HG03280 (cell line): ENCODE measurements around the gene RGSL1.

Source experiments
- ATAC-seq: cut with Tn5 transposase; IDR thresholded peaks from one replicate; pipeline ENCODE4 v1.9.1; 2021; ENCODE audit warnings: mild to moderate bottlenecking, moderate library complexity; ENCODE audit not compliant: unreplicated experiment

RGSL1 gene

GRCh38 chr1:182450087-182450486, at the start of gene RGSL1:
TSS of gene RGSL1 (plus strand) at chr1:182450146. CDS start at chr1:182450166, 20 bp downstream.
- ATAC-seq = no peak

- ATAC-seq = no peak
Observed at GRCh38 chr1:182400567-182400966, 49.4 kb upstream of the RGSL1 start, which contains the start of gene TEDDM1. TSS of gene TEDDM1 (minus strand) at chr1:182400667. CDS start at chr1:182400485, 182 bp downstream.

- ATAC-seq = no peak
Observed at GRCh38 chr1:182404781-182405180, 45.2 kb upstream of the RGSL1 start.

GRCh38 chr1:182405578-182405977, 44.4 kb upstream of the RGSL1 start:
- ATAC-seq = no peak

- ATAC-seq = no peak
Observed at GRCh38 chr1:182406012-182406411, 43.9 kb upstream of the RGSL1 start.

- ATAC-seq = no peak
Observed at GRCh38 chr1:182407724-182408123, 42.2 kb upstream of the RGSL1 start.

GRCh38 chr1:182408435-182409075, 41.4 kb upstream of the RGSL1 start:
- ATAC-seq = no peak

GRCh38 chr1:182410138-182410537, 39.8 kb upstream of the RGSL1 start:
- ATAC-seq = no peak

GRCh38 chr1:182410620-182411273, 39.2 kb upstream of the RGSL1 start:
- ATAC-seq = no peak

- no peak for ATAC-seq
Observed at GRCh38 chr1:182413486-182413885, 36.5 kb upstream of the RGSL1 start.

- no peak for ATAC-seq
Observed at GRCh38 chr1:182413969-182414368, 36.0 kb upstream of the RGSL1 start.

GRCh38 chr1:182415789-182416188, 34.2 kb upstream of the RGSL1 start:
- ATAC-seq = no peak

GRCh38 chr1:182426442-182427430, 23.2 kb upstream of the RGSL1 start:
- ATAC-seq = peak; percentile 67

- ATAC-seq = no peak
Observed at GRCh38 chr1:182428043-182428442, 21.9 kb upstream of the RGSL1 start.

GRCh38 chr1:182430263-182431068, 19.5 kb upstream of the RGSL1 start:
- ATAC-seq = peak; percentile 33

- ATAC-seq = no peak
Observed at GRCh38 chr1:182431278-182431677, 18.7 kb upstream of the RGSL1 start.

- no peak for ATAC-seq
Observed at GRCh38 chr1:182433580-182433979, 16.4 kb upstream of the RGSL1 start.

GRCh38 chr1:182438326-182438725, 11.6 kb upstream of the RGSL1 start:
- no peak for ATAC-seq

- ATAC-seq = no peak
Observed at GRCh38 chr1:182441719-182442118, 8.2 kb upstream of the RGSL1 start.

- ATAC-seq = no peak
Observed at GRCh38 chr1:182442333-182442732, 7.6 kb upstream of the RGSL1 start.

GRCh38 chr1:182444497-182444896, 5.4 kb upstream of the RGSL1 start:
- no peak for ATAC-seq
